Measurements from ENCODE around the gene TNFRSF17. TPM values are rescaled to one million over a fixed set of nuclear protein-coding genes. Genes with fewer than 3 reads are reported as not detected.

Gene TNFRSF17
- total RNA-seq, 1 experiment from 2014 or later = not detected

- Mint-ChIP-seq H3K4me3 (no peak overlapping the region), H3K4me1 (no peaks in the 10 kb centered on the region), H3K27ac (no peak overlapping the region), H3K9me3 (no peaks in the 10 kb centered on the region), H3K36me3 (no peaks in the 10 kb centered on the region), H3K27me3 (ENCODE audit: low read depth) (no peaks in the 10 kb centered on the region)
- ATAC-seq (no peak), DNase-seq (ENCODE audit: low spot score) (no peak)
- ChIA-PET CTCF (no interaction called here), POLR2A (no interaction called here)
- TF ChIP-seq EMX1 (CRISPR knock-in tag; IDR thresholded peaks at IDR 0.05) (no peak), NFE2L1 (CRISPR knock-in tag; IDR thresholded peaks at IDR 0.05) (no peak), SMAD3 (CRISPR knock-in tag; IDR thresholded peaks at IDR 0.05; ENCODE audit: borderline replicate concordance) (no peak), NR2C2 (CRISPR knock-in tag; IDR thresholded peaks at IDR 0.05) (no peak)
These were observed 44.9 kb downstream of the TNFRSF17 start for GRCh38 chr16:12009922-12010321.

DNA sequence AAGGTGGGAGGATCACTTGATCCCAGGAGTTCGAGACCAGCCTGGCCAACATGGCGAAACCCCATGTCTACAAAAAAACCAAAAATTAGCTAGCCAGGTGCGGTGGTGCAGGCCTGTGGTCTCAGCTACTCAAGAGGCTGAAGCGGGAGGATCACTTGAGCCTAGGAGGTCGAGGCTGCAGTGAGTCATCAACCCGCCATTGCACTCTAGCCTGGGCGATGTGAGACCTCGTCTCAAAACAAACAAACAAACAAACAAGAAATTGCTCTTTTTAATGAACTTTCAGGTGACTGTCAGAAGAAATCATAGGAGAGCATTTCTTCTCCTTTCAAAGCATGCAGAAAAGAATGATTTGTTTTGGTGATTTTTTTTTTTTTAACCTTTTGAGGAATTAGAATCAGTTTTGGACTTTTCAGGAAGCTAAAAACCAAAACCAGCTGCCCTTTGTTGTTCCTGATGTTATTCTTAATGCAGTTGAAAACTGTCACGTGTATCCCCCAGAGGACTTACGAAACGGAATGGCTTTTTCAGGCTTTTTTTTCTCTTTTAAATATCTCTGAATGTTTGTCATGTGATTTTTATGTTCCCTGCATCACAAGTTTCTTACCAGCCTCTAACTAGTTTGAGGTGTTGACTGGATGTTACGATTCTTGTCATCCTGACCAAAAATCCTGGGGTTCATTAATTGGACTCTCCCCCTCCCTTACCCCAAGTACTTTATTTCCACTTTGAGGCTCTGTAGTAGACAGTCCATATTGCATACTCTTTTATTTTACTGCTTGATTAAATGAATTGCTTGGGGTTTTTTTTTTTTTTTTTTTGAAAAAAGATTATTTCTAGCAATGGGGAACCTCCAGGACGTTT lies 45.6 kb downstream of the TNFRSF17 start:
- no peak overlapping the region for H3K27ac Mint-ChIP-seq
- no peak for TF ChIP-seq ZNF138 (CRISPR knock-in tag; conservative IDR thresholded peaks at IDR 0.05)
- no peak for TF ChIP-seq FOXK1 (CRISPR knock-in tag; IDR thresholded peaks at IDR 0.05)
- TF ChIP-seq ATF2 (CRISPR knock-in tag; IDR thresholded peaks at IDR 0.05; ENCODE audit: borderline replicate concordance, low read depth) = no peak
- no peak for TF ChIP-seq CBFB (CRISPR knock-in tag; IDR thresholded peaks at IDR 0.05; ENCODE audit: low read depth)
- no peak for TF ChIP-seq GABPB1 (CRISPR knock-in tag; IDR thresholded peaks at IDR 0.05)
- TF ChIP-seq, protein P1, sequence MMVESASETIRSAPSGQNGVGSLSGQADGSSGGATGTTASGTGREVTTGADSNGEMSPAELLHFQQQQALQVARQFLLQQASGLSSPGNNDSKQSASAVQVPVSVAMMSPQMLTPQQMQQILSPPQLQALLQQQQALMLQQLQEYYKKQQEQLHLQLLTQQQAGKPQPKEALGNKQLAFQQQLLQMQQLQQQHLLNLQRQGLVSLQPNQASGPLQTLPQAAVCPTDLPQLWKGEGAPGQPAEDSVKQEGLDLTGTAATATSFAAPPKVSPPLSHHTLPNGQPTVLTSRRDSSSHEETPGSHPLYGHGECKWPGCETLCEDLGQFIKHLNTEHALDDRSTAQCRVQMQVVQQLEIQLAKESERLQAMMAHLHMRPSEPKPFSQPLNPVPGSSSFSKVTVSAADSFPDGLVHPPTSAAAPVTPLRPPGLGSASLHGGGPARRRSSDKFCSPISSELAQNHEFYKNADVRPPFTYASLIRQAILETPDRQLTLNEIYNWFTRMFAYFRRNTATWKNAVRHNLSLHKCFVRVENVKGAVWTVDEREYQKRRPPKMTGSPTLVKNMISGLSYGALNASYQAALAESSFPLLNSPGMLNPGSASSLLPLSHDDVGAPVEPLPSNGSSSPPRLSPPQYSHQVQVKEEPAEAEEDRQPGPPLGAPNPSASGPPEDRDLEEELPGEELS (CRISPR knock-in tag; IDR thresholded peaks at IDR 0.05) = no peak
- TF ChIP-seq, protein P2, sequence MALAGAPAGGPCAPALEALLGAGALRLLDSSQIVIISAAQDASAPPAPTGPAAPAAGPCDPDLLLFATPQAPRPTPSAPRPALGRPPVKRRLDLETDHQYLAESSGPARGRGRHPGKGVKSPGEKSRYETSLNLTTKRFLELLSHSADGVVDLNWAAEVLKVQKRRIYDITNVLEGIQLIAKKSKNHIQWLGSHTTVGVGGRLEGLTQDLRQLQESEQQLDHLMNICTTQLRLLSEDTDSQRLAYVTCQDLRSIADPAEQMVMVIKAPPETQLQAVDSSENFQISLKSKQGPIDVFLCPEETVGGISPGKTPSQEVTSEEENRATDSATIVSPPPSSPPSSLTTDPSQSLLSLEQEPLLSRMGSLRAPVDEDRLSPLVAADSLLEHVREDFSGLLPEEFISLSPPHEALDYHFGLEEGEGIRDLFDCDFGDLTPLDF (CRISPR knock-in tag; IDR thresholded peaks at IDR 0.05) = no peak
- no peak for TF ChIP-seq NR2C2 (CRISPR knock-in tag; IDR thresholded peaks at IDR 0.05)
- CTCF ChIA-PET = interaction anchor here (0.7 kb wide), 1 partner anchor 43 kb away, joined by 3 read pairs; no protein-coding TSS in a partner anchor
- DNase-seq (ENCODE audit: low spot score) (no peak), ATAC-seq (no peak)
- POLR2A ChIA-PET = no interaction called here
- no peaks in the 10 kb centered on the region for H3K4me1 Mint-ChIP-seq
- H3K36me3 Mint-ChIP-seq = no peaks in the 10 kb centered on the region
- no peaks in the 10 kb centered on the region for H3K9me3 Mint-ChIP-seq
- H3K27me3 Mint-ChIP-seq (ENCODE audit: low read depth) = no peaks in the 10 kb centered on the region
- no peak overlapping the region for H3K4me3 Mint-ChIP-seq

GRCh38 chr16:12011565-12011964 lies 46.6 kb downstream of the TNFRSF17 start:
- TF ChIP-seq ZBTB21 (CRISPR knock-in tag; IDR thresholded peaks at IDR 0.05; ENCODE audit: borderline replicate concordance) = no peak
- no peak for TF ChIP-seq SMAD4 (CRISPR knock-in tag; IDR thresholded peaks at IDR 0.05)

GRCh38 chr16:12016291-12016947 lies 51.4 kb downstream of the TNFRSF17 start:
- H3K4me3 Mint-ChIP-seq = no peak overlapping the region
- CTCF ChIA-PET = no interaction called here
- TF ChIP-seq RELA (CRISPR knock-in tag; IDR thresholded peaks at IDR 0.05; ENCODE audit: borderline replicate concordance) = no peak
- TF ChIP-seq ETV6 (CRISPR knock-in tag; IDR thresholded peaks at IDR 0.05) = no peak
- no peak for TF ChIP-seq IRF1 (CRISPR knock-in tag; IDR thresholded peaks at IDR 0.05)
- no peak for TF ChIP-seq ATF1 (CRISPR knock-in tag; IDR thresholded peaks at IDR 0.05)
- TF ChIP-seq ATF2 (CRISPR knock-in tag; IDR thresholded peaks at IDR 0.05; ENCODE audit: borderline replicate concordance, low read depth) = no peak
- TF ChIP-seq ESRRA (CRISPR knock-in tag; IDR thresholded peaks at IDR 0.05; ENCODE audit: borderline replicate concordance) = no peak
- TF ChIP-seq SMAD3 (CRISPR knock-in tag; IDR thresholded peaks at IDR 0.05; ENCODE audit: borderline replicate concordance) = no peak
- TF ChIP-seq NFATC4 (CRISPR knock-in tag; IDR thresholded peaks at IDR 0.05) = no peak
- TF ChIP-seq FOXJ3 (CRISPR knock-in tag; IDR thresholded peaks at IDR 0.05; ENCODE audit: borderline replicate concordance) = no peak
- no peak for TF ChIP-seq ELF4 (CRISPR knock-in tag; IDR thresholded peaks at IDR 0.05; ENCODE audit: low read depth)

More at GRCh38 chr16:12011565-12011964, 46.6 kb downstream of the TNFRSF17 start:
- no peaks in the 10 kb centered on the region for H3K4me1 Mint-ChIP-seq
- POLR2A ChIA-PET = no interaction called here
- H3K27me3 Mint-ChIP-seq (ENCODE audit: low read depth) = no peaks in the 10 kb centered on the region
- ATAC-seq (no peak), DNase-seq (ENCODE audit: low spot score) (no peak)
- no peak overlapping the region for H3K27ac Mint-ChIP-seq
- H3K4me3 Mint-ChIP-seq = no peak overlapping the region
- H3K9me3 Mint-ChIP-seq = no peaks in the 10 kb centered on the region
- no peaks in the 10 kb centered on the region for H3K36me3 Mint-ChIP-seq
- CTCF ChIA-PET = no interaction called here

More at GRCh38 chr16:12016291-12016947, 51.4 kb downstream of the TNFRSF17 start:
- no peaks in the 10 kb centered on the region for H3K36me3 Mint-ChIP-seq
- H3K27me3 Mint-ChIP-seq (ENCODE audit: low read depth) = no peaks in the 10 kb centered on the region
- no peak overlapping the region for H3K27ac Mint-ChIP-seq
- H3K9me3 Mint-ChIP-seq = no peaks in the 10 kb centered on the region
- POLR2A ChIA-PET = no interaction called here
- H3K4me1 Mint-ChIP-seq = no peaks in the 10 kb centered on the region
- DNase-seq (ENCODE audit: low spot score) = no peak
- no peak for ATAC-seq
